AML-193 (cell line): ENCODE measurements around the gene KCNA5.

ENCODE experiments used
- DNase-seq, 2 experiments: peaks; one replicate each; lab custom pipeline; 2025; lab: John Stamatoyannopoulos, UW

Gene KCNA5

GRCh38 chr12:5027046-5027821 is 16.4 kb upstream of the KCNA5 start:
- no peak for DNase-seq

GRCh38 chr12:5030066-5030465 is 13.6 kb upstream of the KCNA5 start:
- DNase-seq: no peak

- DNase-seq: no peak
These were observed 12.4 kb upstream of the KCNA5 start for GRCh38 chr12:5031242-5031641.

GRCh38 chr12:5031958-5032357 is 11.7 kb upstream of the KCNA5 start:
- no peak for DNase-seq

DNA sequence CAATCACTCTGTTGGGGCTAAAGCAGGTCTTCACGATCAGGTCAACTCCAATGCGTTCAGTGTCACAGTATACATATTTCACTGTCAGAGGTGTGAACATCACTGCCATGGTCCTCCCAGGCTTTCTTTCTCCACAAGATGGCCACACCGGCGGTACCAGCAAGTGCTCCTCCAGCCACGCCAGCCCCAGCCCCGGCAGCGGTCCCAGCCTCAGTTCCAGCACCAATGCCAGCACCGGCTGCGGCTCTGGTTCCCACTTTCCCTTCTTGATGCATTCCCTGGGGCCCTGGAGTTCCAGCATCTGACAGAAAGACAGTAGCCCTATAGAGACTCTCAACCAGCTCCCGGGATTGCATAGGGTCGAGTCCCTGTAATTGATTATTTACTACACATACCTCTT is 10.9 kb upstream of the KCNA5 start:
- DNase-seq: no peak

GRCh38 chr12:5033883-5034282 is 9.8 kb upstream of the KCNA5 start:
- no peak for DNase-seq

DNA sequence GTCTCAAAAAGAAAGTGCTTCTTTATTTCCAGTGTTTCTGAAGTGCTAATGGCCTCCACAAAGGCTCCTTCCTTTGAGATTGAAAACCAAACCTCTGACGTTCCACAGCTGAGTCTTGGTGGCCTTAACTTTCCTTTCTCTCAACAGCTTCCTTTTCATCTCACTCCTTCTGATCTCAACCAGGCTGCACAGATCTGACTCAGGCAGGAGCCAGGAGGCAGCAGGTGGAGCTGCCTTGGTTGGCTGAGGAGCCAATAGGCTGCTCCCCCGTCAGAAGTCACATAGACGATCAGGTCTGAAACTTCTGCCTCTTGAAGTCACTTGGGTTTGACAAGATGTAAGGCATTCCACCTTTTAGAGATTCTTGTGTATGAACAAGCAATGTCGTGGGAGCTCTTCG is 9.1 kb upstream of the KCNA5 start:
- no peak for DNase-seq

- no peak for DNase-seq
These were observed 8.1 kb upstream of the KCNA5 start for GRCh38 chr12:5035618-5036017.

DNA sequence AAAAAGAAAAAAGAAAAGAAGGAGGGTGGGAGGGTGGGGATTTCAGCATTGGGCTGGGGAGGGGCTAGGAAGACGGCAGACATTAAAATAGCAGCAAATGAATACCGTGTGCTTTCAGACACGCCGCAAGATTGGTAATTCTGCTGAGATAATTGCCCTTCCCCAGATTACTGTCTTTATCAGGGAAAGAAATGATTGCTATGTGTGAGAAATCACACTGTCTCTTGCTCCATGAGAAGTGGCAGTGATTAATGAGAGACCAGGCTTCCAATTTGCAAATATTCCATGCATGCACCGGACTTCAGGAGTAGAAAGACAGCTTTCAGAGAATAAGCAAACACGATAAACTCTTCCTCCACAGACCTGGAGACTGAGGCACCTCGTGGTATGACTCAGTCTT is 7.6 kb upstream of the KCNA5 start:
- no peak for DNase-seq

- no peak for DNase-seq
These were observed 5.8 kb upstream of the KCNA5 start for GRCh38 chr12:5037795-5038357.

DNA sequence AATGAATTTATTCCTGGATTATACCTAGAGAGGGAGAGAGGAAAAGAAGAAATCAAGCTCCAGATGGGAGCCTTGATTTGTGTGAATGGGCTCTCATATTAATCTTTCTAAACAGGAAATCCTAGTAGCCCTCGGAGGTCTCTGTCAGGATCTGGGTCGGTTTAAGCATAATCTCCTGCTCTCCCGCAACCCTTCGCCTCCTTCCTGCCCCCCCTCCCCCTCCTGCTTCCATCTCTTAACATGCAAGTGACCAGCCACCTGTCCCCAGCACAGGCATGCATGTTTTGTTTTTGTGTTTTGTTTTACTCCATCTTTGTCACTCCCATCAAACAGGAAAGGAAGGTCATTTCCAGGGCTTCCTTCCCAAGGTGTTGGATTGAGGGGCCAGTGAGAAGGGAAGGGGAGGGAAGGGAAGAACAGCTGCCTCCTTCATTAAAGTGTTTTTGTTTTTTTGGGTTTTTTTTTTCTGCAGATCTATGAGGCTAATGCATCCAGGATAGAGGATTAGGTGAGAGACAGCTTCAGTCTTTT is 4.8 kb upstream of the KCNA5 start:
- no peak for DNase-seq

DNA sequence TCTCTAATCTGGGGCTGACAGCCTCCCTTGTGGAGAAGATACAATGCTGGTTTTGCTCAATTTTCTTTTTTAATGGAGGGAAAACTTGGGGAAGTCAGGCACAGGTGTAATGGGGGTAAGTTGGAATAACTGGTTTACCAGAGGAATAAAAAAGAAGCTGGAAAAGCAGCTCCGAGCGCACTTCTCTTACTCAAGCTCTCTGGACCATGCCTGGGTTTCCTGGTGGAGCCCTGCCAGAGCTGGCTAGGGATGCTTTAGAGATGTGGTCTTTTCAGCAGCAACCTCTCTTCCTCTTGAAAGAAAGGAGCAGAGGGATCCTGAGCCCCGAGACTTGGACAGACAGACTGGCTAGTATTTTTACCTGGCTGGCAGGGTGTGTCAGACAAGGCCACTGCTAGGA is 3.9 kb upstream of the KCNA5 start:
- no peak for DNase-seq

- DNase-seq: no peak
These were observed 3.3 kb upstream of the KCNA5 start for GRCh38 chr12:5040368-5040767.

DNA sequence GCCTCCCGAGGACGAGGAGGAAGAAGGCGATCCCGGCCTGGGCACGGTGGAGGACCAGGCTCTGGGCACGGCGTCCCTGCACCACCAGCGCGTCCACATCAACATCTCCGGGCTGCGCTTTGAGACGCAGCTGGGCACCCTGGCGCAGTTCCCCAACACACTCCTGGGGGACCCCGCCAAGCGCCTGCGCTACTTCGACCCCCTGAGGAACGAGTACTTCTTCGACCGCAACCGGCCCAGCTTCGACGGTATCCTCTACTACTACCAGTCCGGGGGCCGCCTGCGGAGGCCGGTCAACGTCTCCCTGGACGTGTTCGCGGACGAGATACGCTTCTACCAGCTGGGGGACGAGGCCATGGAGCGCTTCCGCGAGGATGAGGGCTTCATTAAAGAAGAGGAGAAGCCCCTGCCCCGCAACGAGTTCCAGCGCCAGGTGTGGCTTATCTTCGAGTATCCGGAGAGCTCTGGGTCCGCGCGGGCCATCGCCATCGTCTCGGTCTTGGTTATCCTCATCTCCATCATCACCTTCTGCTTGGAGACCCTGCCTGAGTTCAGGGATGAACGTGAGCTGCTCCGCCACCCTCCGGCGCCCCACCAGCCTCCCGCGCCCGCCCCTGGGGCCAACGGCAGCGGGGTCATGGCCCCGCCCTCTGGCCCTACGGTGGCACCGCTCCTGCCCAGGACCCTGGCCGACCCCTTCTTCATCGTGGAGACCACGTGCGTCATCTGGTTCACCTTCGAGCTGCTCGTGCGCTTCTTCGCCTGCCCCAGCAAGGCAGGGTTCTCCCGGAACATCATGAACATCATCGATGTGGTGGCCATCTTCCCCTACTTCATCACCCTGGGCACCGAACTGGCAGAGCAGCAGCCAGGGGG is 979 bp downstream of the KCNA5 start:
- no peak for DNase-seq

GRCh38 chr12:5047094-5047493 is 3.4 kb downstream of the KCNA5 start:
- DNase-seq: no peak

DNA sequence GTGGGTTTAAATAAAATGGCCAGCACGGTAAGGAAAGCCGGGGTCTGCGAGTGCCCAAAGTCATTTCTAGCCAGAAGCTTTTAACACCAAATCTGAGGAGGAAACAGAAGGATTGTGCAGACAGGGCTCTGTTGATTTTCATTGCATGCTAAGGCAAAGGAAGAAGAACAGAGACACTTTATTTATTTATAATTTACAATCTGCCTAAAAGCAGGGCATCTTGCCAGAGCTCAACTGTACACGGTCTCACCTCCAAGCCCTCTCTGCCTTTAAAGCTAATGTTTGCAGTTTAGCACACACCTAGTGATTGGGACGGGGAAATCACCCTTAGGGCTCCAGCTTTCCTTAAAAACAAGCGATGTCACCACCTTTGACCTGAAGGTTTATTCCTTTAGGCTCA is 4.0 kb downstream of the KCNA5 start:
- DNase-seq: no peak

DNA sequence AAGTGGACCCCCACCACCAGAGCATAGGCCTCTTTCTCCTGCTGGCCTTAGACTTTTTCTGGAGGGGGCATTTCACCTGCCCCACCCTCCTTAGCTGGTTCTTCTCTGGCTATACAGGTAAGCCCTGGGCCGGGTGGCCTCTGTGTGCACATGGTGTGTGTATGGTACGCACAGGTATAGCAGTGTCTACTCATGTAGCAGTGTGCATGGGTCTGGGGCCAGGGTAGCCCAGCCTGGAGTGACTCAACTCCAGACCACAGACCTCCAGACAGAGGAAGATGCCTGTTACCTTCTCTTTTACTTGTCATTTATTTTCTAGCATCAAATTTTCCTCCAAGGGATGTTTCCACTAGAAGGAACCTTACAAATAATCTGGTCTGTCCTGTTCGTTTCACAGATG is 6.9 kb downstream of the KCNA5 start:
- no peak for DNase-seq

DNA sequence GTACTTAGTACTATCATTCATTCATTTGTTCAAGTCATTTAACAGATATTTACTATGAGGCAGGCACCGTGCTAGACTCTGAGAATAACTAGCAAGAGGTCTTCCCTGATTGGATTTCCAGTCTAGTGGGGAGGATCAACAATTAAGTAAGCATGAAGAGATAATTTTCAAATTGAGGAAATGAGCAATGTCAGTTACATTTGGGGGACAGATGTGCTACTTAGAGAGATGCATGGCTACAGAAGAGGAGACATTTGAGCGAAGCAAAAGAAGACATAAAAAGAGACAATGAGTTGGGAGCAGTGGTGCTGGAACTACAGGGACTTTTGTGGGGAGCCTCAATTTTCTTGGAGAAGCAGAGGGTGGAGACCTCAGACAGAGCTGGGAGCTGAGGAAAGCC is 7.7 kb downstream of the KCNA5 start:
- no peak for DNase-seq

DNA sequence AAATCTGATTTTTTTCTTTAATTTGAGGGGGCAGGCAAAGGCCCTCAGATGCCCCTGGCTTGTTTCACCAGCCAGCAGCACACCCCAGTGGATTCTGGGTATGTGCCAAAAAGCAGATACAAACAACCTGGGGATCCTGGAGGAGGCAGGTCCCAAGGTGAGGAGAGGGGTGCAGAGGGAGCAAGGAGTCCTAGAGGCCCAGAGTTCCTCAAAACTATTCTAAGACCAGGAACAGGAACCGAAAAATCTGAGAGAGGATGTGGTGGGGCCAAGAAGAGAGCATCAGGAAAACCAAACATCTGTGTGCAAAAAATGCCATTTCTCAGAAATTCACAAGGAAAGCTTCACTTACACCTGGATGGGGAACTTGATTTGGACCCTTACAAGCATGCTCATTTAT is 8.2 kb downstream of the KCNA5 start:
- DNase-seq: no peak

GRCh38 chr12:5052348-5052747 is 8.7 kb downstream of the KCNA5 start:
- no peak for DNase-seq

- DNase-seq: no peak
These were observed 15.7 kb downstream of the KCNA5 start for GRCh38 chr12:5059358-5059757.

DNA sequence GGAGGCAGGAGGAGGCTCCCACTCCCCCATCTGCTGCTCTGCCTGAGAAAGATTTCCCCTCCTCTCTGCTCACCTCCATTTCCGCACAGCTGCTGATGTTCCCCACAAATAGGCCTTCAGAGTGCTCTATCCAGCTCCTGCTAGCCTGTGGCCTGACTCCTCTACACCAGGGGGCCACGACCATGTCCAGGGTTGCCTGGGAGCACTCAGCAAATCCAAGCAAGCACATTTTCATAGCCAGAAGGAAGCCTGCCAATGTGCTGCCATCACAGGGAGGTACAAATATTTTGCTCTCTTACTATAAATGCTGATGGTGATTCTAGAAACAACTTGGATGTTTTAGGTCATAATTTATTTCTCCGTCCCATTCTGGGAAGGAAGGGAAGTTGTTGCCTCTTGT is 17.3 kb downstream of the KCNA5 start:
- DNase-seq: no peak

- DNase-seq: no peak
These were observed 19.5 kb downstream of the KCNA5 start for GRCh38 chr12:5063149-5063548.
